Activated CD8-positive, alpha-beta memory T cell treated with anti-CD3 and anti-CD28 coated beads, Interleukin-2, amount 50 U/mL, for 1 hour (primary cell): ENCODE measurements around the gene TP53.
"Not testable (repeated sequence)": the region's sequence is repeated elsewhere in the genome, so short reads cannot be mapped to it uniquely, and the experiment has no call there.

Source experiments
- DNase-seq: peaks from one replicate; pipeline ENCODE4 v3.0.0-alpha.2; 2020; ENCODE audit errors: extremely low read depth

The TP53 gene

DNA sequence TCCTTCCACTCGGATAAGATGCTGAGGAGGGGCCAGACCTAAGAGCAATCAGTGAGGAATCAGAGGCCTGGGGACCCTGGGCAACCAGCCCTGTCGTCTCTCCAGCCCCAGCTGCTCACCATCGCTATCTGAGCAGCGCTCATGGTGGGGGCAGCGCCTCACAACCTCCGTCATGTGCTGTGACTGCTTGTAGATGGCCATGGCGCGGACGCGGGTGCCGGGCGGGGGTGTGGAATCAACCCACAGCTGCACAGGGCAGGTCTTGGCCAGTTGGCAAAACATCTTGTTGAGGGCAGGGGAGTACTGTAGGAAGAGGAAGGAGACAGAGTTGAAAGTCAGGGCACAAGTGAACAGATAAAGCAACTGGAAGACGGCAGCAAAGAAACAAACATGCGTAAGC lies 12.4 kb downstream of the TP53 start:
- no peak for DNase-seq

DNA sequence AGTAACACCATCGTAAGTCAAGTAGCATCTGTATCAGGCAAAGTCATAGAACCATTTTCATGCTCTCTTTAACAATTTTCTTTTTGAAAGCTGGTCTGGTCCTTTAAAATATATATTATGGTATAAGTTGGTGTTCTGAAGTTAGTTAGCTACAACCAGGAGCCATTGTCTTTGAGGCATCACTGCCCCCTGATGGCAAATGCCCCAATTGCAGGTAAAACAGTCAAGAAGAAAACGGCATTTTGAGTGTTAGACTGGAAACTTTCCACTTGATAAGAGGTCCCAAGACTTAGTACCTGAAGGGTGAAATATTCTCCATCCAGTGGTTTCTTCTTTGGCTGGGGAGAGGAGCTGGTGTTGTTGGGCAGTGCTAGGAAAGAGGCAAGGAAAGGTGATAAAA lies 14.1 kb downstream of the TP53 start:
- no peak for DNase-seq

DNA sequence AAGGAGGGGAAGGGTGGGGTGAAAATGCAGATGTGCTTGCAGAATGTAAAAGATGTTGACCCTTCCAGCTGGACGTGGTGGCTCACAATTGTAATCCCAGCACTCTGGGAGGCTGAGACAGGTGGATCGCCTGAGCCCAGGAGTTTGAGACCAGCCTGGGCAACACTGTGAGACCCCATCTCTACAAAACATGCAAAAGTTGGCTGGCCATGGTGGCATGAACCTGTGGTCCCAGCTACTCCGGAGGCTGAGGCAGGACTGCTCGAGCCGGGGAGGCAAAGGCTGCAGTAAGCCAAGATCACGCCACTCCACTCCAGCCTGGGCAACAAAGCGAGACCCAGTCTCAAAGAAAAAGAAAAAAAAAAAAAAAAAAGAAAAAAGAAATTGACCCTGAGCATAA lies 18.8 kb downstream of the TP53 start:
- no peak for DNase-seq

DNA sequence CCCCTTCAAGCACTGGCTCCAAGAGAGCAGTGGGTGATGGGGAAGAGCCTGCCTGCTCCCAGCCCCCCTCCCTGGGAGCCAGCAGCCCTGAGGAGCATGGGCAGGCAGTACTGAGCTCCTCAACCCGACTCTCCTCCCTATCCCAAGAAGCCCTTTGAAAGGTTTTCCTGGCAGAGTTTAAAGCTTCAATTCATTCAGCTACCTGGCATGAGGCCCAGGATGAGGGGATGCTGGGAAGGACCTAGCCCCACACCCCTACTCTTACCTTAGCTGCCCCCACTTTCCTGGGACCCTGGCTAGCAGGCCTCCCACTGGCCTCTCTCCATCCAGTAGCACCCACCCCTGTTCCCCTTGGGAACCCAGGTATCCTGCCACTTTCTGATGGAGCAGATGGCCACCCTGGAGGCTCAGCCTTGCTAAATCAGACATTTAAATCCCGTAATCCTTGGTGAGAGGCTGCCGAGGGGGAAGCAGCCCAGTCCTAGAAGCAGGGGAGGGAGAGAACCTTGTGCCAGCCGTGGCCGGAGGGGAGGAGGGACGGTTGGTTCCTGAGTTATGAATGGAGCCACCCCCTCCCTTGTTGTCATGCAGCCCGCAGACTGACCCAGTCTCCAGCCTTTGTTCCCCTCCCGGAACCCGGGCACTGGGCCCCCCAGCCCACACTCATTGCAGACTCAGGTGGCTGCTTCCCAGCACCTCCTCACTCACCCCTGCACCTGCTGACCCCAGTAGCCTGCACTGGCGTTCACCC lies 19.5 kb downstream of the TP53 start:
- DNase-seq: no peak

DNA sequence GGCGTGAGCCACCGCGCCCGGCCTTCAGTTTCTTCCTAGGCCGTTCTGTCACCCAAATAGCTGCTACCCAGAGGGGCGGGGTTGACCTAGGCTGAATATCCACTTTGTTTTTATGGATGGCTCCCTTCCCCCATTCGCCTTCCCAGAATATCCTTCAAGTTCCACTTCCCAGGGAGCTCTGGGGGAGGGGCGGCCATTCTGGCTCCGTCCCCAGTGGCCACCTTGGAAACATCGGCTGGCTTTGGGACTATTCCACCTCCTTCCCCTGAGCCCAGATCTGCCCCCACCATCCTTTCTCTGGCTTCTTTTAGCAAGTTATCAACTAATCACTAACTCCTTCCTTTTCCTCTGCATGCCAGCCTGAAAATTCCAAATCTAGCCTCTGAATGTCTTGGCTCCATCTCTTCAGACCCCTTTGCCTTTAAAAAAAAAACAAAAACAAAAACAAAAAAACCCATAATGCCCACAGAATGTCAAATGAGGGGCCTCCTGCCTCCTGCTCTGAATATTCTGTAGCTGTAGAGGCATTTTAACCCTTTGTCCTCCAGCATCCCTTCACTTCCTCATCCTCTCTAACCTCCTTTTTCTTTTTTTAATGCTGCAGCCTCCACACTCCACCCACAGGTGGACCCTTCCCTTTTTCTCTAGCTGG lies 30.2 kb downstream of the TP53 start:
- DNase-seq: no peak

DNA sequence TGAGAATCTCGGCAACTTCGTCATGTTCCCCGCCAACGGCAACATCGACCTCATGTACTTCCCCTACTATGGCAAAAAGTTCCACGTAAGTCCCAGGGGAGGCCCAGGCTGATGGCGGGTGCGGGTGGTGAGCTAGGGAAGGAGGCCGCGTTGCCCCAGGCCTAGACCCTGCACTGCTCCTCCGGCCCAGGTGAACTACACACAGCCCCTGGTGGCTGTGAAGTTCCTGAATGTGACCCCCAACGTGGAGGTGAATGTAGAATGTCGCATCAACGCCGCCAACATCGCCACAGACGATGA lies 31.8 kb downstream of the TP53 start:
- no peak for DNase-seq

DNA sequence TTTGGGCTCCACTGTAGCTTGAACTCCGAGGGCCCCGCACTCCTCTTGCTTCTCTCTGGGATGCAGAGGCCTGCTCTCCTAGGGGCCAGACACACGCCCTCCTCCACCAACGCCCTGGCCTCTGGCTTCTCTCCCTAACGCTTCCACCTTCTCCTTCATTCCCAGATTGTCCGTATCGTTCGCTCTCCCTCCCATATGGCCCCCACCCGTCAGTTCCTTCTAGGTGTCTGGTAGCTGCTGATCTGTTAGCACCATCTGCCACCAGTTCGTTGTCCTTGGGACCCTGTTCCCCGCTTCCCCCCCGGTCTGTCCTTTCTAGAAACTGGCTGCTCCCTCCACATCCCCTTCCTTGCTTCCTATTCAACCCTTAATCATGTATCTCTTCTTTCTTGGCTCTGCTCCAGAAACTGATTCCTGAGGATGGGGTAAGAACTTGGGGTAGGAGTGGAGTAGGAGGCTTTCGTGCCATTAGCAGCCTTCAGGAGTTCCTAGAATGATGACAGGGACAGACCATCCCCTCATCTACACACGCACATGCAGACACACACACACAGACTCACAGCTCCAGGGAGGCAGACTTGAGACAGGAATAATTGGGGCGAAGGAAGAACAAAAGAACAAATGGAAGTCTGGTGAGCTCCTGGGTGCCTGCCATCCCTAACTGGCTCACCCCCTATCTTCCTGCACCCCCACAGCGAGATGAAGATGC lies 32.3 kb downstream of the TP53 start:
- no peak for DNase-seq

DNA sequence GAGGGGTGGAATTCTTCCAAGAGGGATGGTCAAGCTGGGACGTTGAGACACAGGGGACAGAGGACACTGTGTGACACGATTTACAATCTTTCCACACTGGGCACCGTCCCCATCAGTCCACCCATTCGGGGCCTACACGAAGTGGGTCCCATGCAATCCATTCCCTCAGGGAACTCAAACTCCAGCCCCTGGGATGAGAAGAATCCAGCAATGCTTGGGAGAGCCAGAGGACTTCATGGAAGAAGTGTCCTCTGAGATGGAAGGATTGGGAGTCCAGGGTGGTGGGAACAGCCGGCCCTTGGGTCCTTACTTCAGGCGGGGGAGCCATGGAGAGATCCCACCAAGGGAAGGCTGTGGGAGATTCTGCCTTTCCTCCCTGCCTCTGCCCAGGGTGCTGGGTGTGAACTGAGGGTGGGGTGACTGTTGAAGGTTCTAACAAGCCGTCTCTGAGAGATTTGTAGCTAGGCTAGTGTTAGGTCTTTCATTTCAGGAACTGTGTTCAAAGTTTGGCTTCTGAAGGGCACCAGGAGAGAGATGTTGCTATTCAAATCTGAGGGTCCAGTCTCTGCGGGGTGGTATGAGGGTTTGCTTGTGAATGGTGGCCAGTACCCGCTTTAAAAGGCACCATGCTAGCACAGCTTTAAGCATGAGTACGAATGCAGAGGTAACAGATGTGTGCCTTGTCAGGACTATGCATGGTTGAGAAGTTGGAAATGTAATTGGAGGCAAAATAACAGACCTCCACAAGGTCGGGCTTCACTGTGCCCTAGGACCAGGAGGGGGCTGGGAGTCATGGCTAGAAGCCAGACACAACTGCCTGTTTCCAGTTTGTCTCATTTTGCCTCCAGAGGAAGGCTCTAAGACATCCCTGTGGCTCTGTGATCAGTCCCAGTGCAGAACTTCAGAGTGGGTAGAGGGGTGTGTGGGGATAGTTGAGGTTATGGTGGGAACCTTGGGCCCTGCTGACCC lies 34.6 kb downstream of the TP53 start:
- no peak for DNase-seq

DNA sequence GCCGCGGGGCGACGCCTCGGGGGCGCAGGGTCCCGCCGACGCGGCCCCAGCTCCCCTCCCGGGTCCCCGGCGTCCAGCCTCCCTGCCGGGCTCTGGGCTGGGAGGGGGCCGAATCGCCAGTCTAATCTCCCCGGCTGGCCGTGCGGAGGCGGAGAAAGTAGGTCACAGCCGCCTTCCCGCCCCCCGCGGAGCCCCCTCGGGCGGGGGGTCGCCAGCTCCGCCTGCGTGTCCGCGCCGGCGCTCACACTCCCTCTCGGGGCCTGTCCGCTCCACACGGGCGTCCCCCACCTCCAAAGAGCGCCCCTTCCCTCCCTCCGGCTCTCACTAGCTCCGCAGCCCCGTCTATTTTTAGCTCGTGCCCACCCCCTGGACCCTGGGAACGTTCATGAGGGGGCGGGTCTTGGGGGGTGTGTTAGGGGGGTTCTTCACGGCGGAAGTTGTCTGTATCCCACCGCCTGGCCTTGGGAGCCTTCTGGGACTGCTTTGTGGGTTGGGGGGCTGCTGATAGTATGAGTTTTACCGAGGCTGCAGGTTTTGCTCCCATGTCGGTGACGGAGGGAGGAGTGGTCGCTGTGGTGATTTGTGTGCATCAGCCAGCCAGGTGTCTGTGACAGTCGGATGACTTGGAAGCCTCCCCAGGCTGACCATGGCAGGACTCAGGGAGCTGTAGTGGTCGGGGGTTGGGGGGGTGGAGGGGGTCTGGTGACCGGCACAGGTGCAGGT lies 35.5 kb downstream of the TP53 start:
- DNase-seq: no peak

DNA sequence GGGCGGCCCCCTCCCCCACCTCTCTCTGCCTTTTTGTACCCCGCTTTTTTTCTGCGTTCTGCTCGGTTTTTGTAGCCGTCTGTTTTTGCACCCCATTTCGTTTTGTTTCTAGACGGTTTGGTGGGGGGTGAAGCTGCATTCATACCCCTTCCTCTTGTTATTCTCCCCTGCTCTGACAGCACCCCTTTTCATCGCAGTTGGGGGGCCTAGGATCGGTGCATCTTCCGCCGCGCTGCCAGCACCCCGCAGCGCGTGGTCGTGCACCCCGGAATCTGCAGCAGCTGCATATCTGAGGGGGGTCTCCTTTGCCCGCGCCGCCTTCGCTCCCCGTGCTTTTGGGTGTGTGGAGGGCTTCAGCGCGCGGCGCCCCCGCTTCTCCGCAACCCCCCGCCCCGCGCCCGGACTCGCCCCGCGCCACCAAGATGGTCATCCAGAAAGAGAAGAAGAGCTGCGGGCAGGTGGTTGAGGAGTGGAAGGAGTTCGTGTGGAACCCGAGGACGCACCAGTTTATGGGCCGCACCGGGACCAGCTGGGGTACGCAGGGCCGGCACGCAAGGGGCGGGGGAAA lies 36.1 kb downstream of the TP53 start:
- DNase-seq: no peak

DNA sequence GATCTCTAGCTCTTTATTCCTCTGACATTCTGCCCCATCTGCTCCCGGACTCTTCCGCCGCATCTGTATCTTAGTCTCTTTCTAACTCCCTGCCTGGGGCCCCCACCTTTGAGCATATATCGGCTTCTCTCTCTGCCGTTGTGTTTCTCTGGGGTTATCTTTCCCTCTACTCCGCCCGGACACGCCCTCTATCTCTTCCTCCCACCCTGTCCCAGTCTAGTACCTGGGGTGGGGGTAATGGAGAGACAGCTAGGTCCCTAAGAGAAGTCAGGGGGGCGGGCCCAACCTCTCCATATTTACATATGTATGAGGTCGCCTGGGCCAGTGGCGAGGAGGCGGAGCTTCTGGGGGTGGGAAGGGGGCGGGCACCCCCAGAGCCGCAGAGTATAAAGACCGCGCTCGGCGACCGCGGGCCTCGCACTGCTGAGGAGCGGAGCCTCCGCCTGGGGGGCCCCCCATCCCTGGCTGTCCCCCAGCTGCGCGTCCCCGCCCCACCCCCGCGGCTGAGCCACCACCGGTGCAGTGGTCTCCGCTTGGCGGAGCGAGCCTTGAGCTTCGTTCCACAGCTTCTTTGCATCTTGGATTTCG lies 36.7 kb downstream of the TP53 start, which contains the start of gene ATP1B2:
Gene ATP1B2, plus strand, starts transcription at position 418 of the 588 bp plus-strand sequence. CDS start 593 bp downstream, outside the sequence.
- DNase-seq: peak; percentile 78

DNA sequence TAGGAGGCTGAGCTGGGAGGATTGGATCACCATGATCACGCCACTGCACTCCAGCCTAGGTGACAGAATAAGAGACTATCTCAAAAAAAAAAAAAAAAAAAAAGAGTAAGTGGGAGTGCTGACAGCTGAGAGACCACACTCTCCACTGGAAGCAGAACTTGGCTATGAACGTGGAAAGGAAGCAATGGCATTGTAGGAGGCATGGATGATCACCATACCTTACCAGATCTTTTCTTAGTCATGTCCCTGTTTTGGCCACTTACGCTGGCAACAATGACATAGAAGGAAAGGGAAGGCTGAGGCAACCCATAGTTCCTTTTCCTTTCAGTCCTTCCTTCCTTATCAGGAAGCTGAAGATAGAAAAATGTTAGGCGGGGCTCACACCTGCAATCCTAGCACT lies 40.3 kb downstream of the TP53 start:
- DNase-seq: no peak

DNA sequence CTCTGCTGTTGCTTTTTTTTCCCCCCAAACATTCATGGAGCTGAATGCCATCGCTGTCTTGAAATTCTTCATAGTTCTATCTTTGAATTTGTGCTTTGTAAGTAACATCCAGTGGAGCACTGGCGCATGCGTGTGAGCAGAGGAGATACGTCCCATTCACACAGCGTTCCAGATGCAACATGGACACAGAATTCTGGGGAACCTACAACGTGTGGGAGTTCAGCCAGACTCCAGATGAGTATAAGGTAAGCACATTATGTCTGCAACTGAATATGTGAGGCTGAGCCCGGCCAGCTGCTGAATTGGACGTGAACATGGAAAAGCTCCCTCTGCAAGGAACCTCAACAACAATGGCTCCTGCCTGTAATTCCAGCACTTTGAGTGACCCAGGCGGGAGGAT lies 40.8 kb downstream of the TP53 start:
- no peak for DNase-seq

DNA sequence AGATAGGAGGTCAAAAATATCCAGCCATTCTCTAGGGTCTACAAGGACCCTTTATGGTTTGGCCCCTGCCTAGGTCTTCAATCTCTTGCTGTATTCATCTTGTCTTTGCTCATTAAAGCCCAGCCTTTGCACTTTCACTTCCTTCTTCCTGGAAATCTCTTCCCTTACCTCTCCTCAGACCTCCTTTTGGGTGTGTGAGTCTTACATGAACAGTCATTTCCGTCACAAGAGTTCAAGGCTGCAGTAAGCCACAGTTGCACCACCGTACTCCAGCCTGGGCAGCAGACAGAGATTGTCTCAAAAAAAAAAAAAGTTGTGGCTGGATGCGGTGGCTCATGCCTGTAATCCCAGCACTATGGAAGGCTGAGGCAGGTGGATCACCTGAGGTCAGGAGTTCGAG lies 42.5 kb downstream of the TP53 start:
- no peak for DNase-seq

DNA sequence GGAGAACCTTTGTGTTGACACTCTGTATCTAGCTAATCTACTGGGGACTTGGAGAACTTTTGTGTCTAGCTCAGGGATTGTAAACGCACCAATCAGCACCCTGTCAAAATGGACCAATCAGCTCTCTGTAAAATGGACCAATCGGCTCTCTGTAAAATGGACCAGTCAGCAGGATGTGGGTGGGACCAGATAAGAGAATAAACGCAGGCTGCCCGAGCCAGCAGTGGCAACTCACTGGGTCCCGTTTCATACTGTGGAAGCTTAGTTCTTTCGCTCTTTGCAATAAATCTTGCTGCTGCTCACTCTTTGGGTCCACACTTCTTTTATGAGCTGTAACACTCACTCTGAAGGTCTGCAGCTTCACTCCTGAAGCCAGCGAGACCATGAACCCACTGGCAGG lies 45.7 kb downstream of the TP53 start:
- DNase-seq: not testable (repeated sequence)

DNA sequence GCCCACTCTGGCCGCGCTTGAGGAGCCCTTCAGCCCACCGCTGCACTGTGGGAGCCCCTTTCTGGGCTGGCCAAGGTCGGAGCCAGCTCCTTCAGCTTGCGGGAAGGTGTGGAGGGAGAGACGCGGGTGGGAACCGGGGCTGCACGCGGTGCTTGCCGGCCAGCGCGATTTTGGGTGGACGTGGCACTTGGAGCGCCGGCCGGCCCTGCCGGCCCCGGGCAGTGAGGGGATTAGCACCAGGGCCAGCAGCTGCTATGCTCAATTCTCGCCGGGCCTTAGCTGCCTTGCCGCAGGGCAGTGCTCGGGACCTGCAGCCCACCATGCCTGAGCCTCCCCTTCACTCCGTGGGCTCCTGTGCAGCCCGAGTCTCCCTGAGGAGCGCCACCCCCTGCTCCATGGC lies 46.5 kb downstream of the TP53 start:
- no peak for DNase-seq

DNA sequence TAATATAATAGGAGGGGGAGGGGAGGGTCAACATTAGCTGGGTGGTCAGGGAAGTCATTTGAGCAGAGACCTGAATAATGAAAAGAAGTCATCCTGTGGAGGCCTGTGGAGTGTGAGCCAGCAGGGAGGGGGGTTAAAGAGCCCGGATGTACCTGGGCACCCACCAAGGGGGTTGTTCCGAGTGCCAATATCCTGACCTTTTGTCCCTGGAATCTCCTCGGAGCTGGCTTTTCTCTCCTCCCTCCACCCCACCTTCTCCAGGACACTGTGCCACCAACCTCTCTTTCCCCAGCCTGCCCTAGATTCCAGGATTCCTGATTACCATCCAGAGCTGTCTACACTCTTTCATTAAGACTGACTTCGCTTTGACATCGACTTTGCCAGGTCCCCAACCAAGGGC lies 51.1 kb downstream of the TP53 start:
- no peak for DNase-seq

DNA sequence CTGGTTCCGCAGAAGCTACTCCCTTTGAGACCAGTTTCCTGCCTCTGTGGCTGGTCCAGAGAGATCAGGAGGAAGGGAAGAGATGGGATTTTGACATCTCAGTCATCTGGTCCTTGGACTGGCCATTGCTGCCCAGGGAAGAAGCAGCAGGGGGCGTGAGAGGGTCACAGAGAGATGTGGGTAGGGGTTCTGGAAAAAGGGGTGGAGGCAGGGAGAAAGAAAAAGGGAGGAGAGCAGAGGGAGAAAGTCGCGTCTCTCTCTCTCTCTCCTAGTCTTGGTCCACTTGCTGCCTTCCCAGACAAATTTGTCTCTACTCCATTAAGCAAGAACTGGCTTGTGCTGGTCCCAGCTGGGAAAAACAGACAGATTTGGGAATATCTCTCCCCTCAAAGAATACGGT lies 52.9 kb downstream of the TP53 start:
- no peak for DNase-seq

DNA sequence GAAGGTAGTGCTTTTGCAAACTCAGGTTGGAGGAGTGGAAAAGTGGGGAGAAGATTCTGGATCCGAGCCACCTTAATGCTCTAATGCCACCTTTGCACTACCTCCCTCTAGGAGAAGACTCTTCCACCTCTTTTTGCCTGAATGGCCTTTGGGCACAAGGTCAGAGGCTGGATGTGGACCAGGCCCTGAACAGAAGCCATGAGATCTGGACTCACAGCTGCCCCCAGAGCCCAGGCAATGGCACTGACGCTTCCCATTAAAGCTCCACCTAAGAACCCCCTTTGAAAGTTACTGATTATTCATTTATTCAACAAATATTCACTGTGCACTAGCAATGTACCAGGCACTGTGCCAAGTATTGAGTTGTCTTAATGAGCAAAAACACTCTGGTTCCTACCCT lies 54.2 kb downstream of the TP53 start:
- DNase-seq: no peak

DNA sequence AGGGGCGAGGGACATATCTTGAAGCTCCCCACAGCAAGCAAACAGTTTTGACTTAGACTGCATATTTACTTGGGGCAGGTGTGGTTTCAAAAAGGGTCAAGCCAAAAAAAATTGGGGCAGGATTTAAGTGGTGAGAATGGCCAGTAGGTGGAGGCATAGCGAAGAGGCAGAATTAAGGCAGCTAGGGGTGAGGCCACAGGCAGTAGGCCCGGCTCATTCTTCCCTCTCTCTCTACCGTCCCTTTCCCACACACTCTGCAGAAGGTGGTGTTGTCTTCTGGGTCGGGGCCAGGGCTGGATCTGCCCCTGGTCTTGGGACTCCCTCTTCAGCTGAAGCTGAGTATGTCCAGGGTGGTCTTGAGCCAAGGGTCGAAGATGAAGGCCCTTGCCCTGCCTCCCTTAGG lies 54.8 kb downstream of the TP53 start:
- DNase-seq: no peak
